Lung (tissue), 12 donors: Measurements from ENCODE around the gene TMBIM6. TPM values are rescaled to one million over a fixed set of nuclear protein-coding genes. Genes with fewer than 3 reads are reported as not detected.

Experiments
- ATAC-seq: fragments of 200-7000 bp; cut with Tn5 transposase; one replicate; pipeline ENCODE4 v1.9.1; 2020; ENCODE audit warnings: moderate number of reproducible peaks; ENCODE audit not compliant: insufficient read depth, low FRiP score
- DNase-seq, 3 donors: peaks; one replicate each; pipeline ENCODE4 v3.0.0-alpha.2; 2013 to 2017
- H3K27ac ChIP-seq, 2 donors: one replicate each; pipeline ENCODE4 v1.5.1; 2013; ENCODE audit warnings: mild to moderate bottlenecking in 2 of 2, moderate library complexity in 2 of 2, control low read depth in 1 of 2, inconsistent platforms in 1 of 2, low read depth in 1 of 2, low read length in 1 of 2
- H3K27me3 ChIP-seq, 3 donors: one replicate each; pipeline ENCODE4 v1.5.1; 2013; ENCODE audit warnings: low read length in 2 of 3; ENCODE audit not compliant: control insufficient read depth in 3 of 3, insufficient read depth in 3 of 3
- H3K36me3 ChIP-seq, 4 donors: one replicate each; pipeline ENCODE4 v1.5.1; 2013; ENCODE audit warnings: low read length in 4 of 4, mild to moderate bottlenecking in 1 of 4, moderate library complexity in 1 of 4; ENCODE audit not compliant: control insufficient read depth in 4 of 4, insufficient read depth in 4 of 4
- H3K4me1 ChIP-seq, 5 donors: one replicate each; pipeline ENCODE4 v1.5.1; 2013; ENCODE audit warnings: low read length in 5 of 5, mild to moderate bottlenecking in 2 of 5, moderate library complexity in 1 of 5; ENCODE audit not compliant: control insufficient read depth in 5 of 5, insufficient read depth in 5 of 5
- H3K4me3 ChIP-seq: one replicate; pipeline ENCODE4 v1.5.1; 2013; ENCODE audit warnings: mild to moderate bottlenecking, control low read depth, moderate library complexity
- H3K9ac ChIP-seq, 2 donors: one replicate each; pipeline ENCODE4 v1.5.1; 2013; ENCODE audit warnings: low read length in 2 of 2, control low read depth in 1 of 2; ENCODE audit not compliant: insufficient read depth in 1 of 2
- H3K9me3 ChIP-seq, 4 donors: one replicate each; pipeline ENCODE4 v1.5.1; 2013; ENCODE audit warnings: low read length in 3 of 4, mild to moderate bottlenecking in 1 of 4, moderate library complexity in 1 of 4; ENCODE audit not compliant: control insufficient read depth in 4 of 4, insufficient read depth in 3 of 4
- CTCF ChIP-seq: IDR thresholded peaks from 2 replicates; pipeline ENCODE4 v1.5.1; 2012; ENCODE audit warnings: mild to moderate bottlenecking; ENCODE audit errors: control extremely low read depth, extremely low read depth
- WGBS, 2 donors: extraction: QIAGEN DNeasy Blood & Tissue Kit; methylation state at CpG; one replicate each; pipeline ENCODE4 v1.1.7; 2013; 5-methylcytosine and 5-hydroxymethylcytosine counted together
- polyA plus RNA-seq, 2 donors: library from polyadenylated mRNA; stranded (reverse); fragments of 200-250 nt; gene quantifications; one replicate each; pipeline ENCODE4 v1.2.1, GENCODE V29; 2013
- total RNA-seq, 2 donors: library from RNA; depleted of rRNA in 1 of 2; stranded (reverse); fragments of >200 nt in 1 of 2; gene quantifications; one replicate each; pipeline ENCODE4 v1.2.1, GENCODE V29; 2014 to 2021
- donor health status: control.
- donor health status: control.
- donor health status: Bipolar disorder and iron deficiency.
- donor health status: healthy.
- donor health status: DM: yes; HTN: yes; CAD: no.

The TMBIM6 gene
- total and polyA plus RNA-seq, 4 donors = 231 to 661 (median 485) TPM

GRCh38 chr12:49806321-49806813 lies 65.0 kb downstream of the TMBIM6 start:
- ATAC-seq (no peak), DNase-seq (no peak)
- Histone ChIP-seq H3K27ac (no peak overlapping the region), H3K9ac (no peak overlapping the region), H3K9me3 (no peaks in the 10 kb centered on the region), H3K27me3 (no peaks in the 10 kb centered on the region), H3K4me1 (peaks cover 16 to 34% (median 25%) of the 10 kb centered on the region in 5 donors), H3K36me3 (peaks cover 0 to 34% (median 29%) of the 10 kb centered on the region in 4 donors), H3K4me3 (no peak overlapping the region)
- no peak for TF ChIP-seq CTCF
- 86% methylated on average over 7 of the region's 7 CpGs for WGBS, 2 donors

GRCh38 chr12:49806877-49807276 lies 65.5 kb downstream of the TMBIM6 start:
- 85 to 91% methylated on average over 7 of the region's 7 CpGs for WGBS, 2 donors
- no peak for TF ChIP-seq CTCF
- ATAC-seq = no peak
- H3K27me3 ChIP-seq = no peaks in the 10 kb centered on the region
- no peak overlapping the region for H3K9ac ChIP-seq
- H3K4me3 ChIP-seq = no peak overlapping the region
- peaks cover 16 to 34% (median 24%) of the 10 kb centered on the region in 5 donors for H3K4me1 ChIP-seq
- H3K27ac ChIP-seq = no peak overlapping the region
- H3K9me3 ChIP-seq = no peaks in the 10 kb centered on the region
- DNase-seq = no peak
- peaks cover 0 to 29% (median 24%) of the 10 kb centered on the region in 4 donors for H3K36me3 ChIP-seq

- 86 to 87% methylated on average over 12 of the region's 12 CpGs for WGBS, 2 donors
- Histone ChIP-seq H3K4me3 (no peak overlapping the region), H3K27me3 (no peaks in the 10 kb centered on the region), H3K9me3 (no peaks in the 10 kb centered on the region), H3K27ac (peak overlapping the region in 1 of 2 donors; percentile 89), H3K9ac (no peak overlapping the region), H3K4me1 (peaks cover 16 to 34% (median 24%) of the 10 kb centered on the region in 5 donors), H3K36me3 (peaks cover 0 to 21% (median 17%) of the 10 kb centered on the region in 4 donors)
- no peak for TF ChIP-seq CTCF
- ATAC-seq = no peak
- DNase-seq = no peak
Measured at GRCh38 chr12:49807991-49808580, 66.7 kb downstream of the TMBIM6 start.
